ENCODE results near the gene CTNNA3.

The CTNNA3 gene

DNA sequence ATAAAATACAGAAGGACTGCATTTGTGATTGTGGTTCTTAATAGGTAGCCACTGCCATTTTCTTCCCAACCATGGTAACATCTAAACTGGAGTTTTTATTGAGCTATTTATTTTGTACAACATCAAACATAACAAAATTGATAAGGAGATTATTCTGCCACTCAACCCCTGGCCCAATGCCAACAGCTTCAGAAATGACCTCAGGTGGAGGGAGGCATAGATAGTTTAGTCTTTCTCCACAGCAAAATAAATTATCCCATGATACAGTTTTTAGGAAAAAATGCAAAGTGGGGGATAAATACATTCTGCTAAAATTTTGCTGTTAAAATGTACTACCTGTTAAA, 712.5 kb downstream of the CTNNA3 start:
- TF ChIP-seq, protein P1, sequence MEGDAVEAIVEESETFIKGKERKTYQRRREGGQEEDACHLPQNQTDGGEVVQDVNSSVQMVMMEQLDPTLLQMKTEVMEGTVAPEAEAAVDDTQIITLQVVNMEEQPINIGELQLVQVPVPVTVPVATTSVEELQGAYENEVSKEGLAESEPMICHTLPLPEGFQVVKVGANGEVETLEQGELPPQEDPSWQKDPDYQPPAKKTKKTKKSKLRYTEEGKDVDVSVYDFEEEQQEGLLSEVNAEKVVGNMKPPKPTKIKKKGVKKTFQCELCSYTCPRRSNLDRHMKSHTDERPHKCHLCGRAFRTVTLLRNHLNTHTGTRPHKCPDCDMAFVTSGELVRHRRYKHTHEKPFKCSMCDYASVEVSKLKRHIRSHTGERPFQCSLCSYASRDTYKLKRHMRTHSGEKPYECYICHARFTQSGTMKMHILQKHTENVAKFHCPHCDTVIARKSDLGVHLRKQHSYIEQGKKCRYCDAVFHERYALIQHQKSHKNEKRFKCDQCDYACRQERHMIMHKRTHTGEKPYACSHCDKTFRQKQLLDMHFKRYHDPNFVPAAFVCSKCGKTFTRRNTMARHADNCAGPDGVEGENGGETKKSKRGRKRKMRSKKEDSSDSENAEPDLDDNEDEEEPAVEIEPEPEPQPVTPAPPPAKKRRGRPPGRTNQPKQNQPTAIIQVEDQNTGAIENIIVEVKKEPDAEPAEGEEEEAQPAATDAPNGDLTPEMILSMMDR (IDR thresholded peaks at IDR 0.05; ENCODE audit: control insufficient read depth, insufficient read depth, low read depth, low read length, missing control alignments) = no peak
- DNase-seq (ENCODE audit: low read depth) = no peak
- no peak overlapping the region for H3K4me3 ChIP-seq (ENCODE audit: control insufficient read depth, low read depth, low read length)

- H3K4me3 ChIP-seq (ENCODE audit: control insufficient read depth, low read depth, low read length) = no peak overlapping the region
- no peak for DNase-seq (ENCODE audit: low read depth)
- TF ChIP-seq, protein P1 (IDR thresholded peaks at IDR 0.05; ENCODE audit: control insufficient read depth, insufficient read depth, low read depth, low read length, missing control alignments) = no peak
These were observed 713.1 kb downstream of the CTNNA3 start for GRCh38 chr10:66982792-66983474.

GRCh38 chr10:66982053-66982420, 714.0 kb downstream of the CTNNA3 start:
- no peak for DNase-seq (ENCODE audit: low read depth)
- no peak overlapping the region for H3K4me3 ChIP-seq (ENCODE audit: control insufficient read depth, low read depth, low read length)
- TF ChIP-seq, protein P1 (IDR thresholded peaks at IDR 0.05; ENCODE audit: control insufficient read depth, insufficient read depth, low read depth, low read length, missing control alignments) = no peak

GRCh38 chr10:66981361-66982052, 714.5 kb downstream of the CTNNA3 start:
- no peak overlapping the region for H3K4me3 ChIP-seq (ENCODE audit: control insufficient read depth, low read depth, low read length)
- DNase-seq (ENCODE audit: low read depth) = no peak
- TF ChIP-seq, protein P1 (IDR thresholded peaks at IDR 0.05; ENCODE audit: control insufficient read depth, insufficient read depth, low read depth, low read length, missing control alignments) = no peak

DNA sequence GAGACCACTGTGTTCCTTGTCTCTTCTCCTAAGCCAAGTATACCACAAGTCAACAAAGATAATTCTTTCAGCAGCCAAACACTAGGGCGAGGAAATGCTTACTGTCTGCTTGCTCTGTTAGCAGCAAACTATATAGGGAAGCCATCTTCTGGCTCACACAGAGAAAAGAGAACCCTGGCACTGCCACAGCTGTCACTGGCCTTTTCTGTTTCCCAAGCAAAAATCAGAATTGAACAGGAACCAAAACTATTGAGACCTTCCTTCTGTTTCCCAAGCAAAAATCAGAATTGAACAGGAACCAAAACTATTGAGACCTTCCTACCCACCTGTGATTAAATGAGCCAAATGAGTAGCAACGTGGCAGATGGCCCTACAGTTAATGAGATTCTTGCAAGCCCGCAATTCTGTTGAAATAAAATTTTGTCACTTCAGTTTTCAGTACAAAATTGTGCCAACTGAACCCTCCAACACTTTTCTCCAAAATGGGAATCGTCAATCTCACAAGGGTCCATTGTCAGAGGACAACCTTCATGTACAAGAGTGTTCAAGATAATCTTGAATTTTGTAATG, 715.7 kb downstream of the CTNNA3 start:
- no peak for DNase-seq (ENCODE audit: low read depth)
- TF ChIP-seq, protein P1 (IDR thresholded peaks at IDR 0.05; ENCODE audit: control insufficient read depth, insufficient read depth, low read depth, low read length, missing control alignments) = no peak
- H3K4me3 ChIP-seq (ENCODE audit: control insufficient read depth, low read depth, low read length) = no peak overlapping the region

DNA sequence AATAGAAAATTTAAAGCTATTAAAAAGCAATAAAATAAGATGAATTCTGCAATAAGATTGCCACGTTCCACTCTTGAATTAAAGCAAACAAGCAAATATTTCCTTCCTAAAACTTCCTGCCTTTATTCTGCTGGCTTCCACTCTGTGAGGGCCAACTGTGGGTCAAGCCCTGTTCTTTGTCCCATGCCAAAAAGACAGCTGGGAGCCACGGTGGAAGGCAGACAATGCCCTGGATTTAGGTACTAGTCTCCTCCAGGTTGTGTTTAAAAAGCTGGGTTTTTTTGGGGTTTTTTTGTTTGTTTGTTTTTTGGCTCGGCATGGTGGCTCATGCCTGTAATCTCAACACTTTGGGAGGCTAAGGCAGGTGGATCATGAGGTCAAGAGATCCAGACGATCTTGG, 731.0 kb downstream of the CTNNA3 start:
- TF ChIP-seq, protein P1 (IDR thresholded peaks at IDR 0.05; ENCODE audit: control insufficient read depth, insufficient read depth, low read depth, low read length, missing control alignments) = no peak
- no peak for DNase-seq (ENCODE audit: low read depth)
- no peak overlapping the region for H3K4me3 ChIP-seq (ENCODE audit: control insufficient read depth, low read depth, low read length)
